ENCODE results near the gene DERL2.

DNA sequence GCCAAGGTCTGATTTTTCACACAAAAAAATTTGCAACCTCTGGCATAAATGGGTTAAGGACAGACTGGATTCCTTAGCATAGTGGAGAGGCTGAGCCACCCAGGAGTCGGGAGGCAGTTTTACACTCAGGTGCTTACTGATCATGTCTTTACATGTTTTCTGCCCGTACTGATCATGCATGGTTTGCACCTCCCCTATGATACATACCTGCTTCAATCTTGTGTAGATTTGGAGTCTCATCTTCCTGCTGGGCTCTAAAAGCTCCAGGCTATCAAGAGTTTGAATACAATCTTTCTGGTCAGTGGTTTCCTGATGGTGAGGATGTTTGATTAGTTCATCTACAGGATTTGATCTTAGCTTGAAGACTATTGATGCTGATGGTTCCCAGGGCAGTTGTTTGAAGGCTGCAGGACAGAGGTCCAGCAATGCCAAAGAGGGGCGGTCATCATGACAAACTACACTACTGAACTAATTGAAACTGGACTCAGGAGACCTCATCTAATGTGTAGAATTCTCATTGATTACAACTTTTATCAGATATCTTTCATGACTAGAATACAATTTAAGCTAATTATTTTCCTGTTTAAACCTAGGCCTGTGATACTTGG, 53.9 kb downstream of the DERL2 start:
- TF ChIP-seq, protein P1, sequence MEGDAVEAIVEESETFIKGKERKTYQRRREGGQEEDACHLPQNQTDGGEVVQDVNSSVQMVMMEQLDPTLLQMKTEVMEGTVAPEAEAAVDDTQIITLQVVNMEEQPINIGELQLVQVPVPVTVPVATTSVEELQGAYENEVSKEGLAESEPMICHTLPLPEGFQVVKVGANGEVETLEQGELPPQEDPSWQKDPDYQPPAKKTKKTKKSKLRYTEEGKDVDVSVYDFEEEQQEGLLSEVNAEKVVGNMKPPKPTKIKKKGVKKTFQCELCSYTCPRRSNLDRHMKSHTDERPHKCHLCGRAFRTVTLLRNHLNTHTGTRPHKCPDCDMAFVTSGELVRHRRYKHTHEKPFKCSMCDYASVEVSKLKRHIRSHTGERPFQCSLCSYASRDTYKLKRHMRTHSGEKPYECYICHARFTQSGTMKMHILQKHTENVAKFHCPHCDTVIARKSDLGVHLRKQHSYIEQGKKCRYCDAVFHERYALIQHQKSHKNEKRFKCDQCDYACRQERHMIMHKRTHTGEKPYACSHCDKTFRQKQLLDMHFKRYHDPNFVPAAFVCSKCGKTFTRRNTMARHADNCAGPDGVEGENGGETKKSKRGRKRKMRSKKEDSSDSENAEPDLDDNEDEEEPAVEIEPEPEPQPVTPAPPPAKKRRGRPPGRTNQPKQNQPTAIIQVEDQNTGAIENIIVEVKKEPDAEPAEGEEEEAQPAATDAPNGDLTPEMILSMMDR (IDR thresholded peaks at IDR 0.05) = no peak
- TF ChIP-seq EP300 (IDR thresholded peaks at IDR 0.05; ENCODE audit: low read depth) = no peak
